H1 (cell line): ENCODE results near the gene RPTOR. TPM values are rescaled to one million over a fixed set of nuclear protein-coding genes. Genes with fewer than 3 reads are reported as not detected.

Experiments used
- GABPA ChIP-seq: IDR thresholded peaks from 2 replicates; pipeline ENCODE4 v1.6.1; 2011; ENCODE audit warnings: mild to moderate bottlenecking, low read length, moderate library complexity, borderline replicate concordance; ENCODE audit not compliant: insufficient read depth
- JUN ChIP-seq: IDR thresholded peaks from 2 replicates; pipeline ENCODE4 v1.6.1; 2011; ENCODE audit warnings: low read depth, mild to moderate bottlenecking, improper control_type of control experiment, low read length
- TAF1 ChIP-seq: IDR thresholded peaks from 2 replicates; pipeline ENCODE4 v1.6.1; 2011; ENCODE audit warnings: mild to moderate bottlenecking, low read depth, low read length
- polyA plus RNA-seq, 7 experiments: library from polyadenylated mRNA; depleted of rRNA in 3 of 7; stranded (reverse) in 5 of 7; unstranded in 2 of 7; fragments of >200 nt in 5 of 7; fragments of 200-250 nt in 2 of 7; gene quantifications; 1 replicate in 5 of 7; 2 replicates in 1 of 7; 4 replicates in 1 of 7; pipeline versions ENCODE4 v1.2.1 to v1.2.3, GENCODE V29; 2011 to 2013; ENCODE audit warnings: missing spikeins in 2 of 7, mixed read lengths in 2 of 7
- total RNA-seq: library from RNA; stranded (reverse); fragmentation: NEBNext Ultra II Directional; extraction: Animal tissue kit (Norgen Biotek cat#: 25700); gene quantifications from 2 replicates; pipeline ENCODE4 v1.2.1, GENCODE V29; 2021

Gene RPTOR
- total and polyA plus RNA-seq, 2 of the 8 experiments (the other 6 are each of a cell fraction or from before 2014, with no cell fraction given), result 6.9 to 28.7 TPM

GRCh38 chr17:80499961-80500665, 44.5 kb upstream of the RPTOR start (continued):
- TF ChIP-seq GABPA (no peak), TAF1 (no peak), JUN (no peak)
